Keratinocyte (primary cell): Measurements from ENCODE around the gene SCN4A. TPM values are rescaled to one million over a fixed set of nuclear protein-coding genes. Genes with fewer than 3 reads are reported as not detected.
A peak's percentile ranks its signal among the peaks of the same experiment; 100 is the strongest.

Experiments
- DNase-seq: peaks from one replicate; pipeline ENCODE4 v3.0.0-alpha.2; 2011; ENCODE audit warnings: low read depth, missing footprints, low spot score
- FAIRE-seq: peaks from 2 replicates; lab custom pipeline; 2011; peaks lifted over from hg19 to GRCh38; lab: Jason Lieb, UNC
- H2AFZ ChIP-seq: 2 replicates; pipeline ENCODE4 v1.6.0; 2012; ENCODE audit warnings: low read length, control low read depth, inconsistent platforms; ENCODE audit not compliant: control insufficient read depth
- H3K27ac ChIP-seq: 2 replicates; pipeline ENCODE4 v1.5.1; 2011; ENCODE audit warnings: low read length; ENCODE audit not compliant: control insufficient read depth, insufficient read depth
- H3K27me3 ChIP-seq: 3 replicates; pipeline ENCODE4 v1.6.0; 2011; ENCODE audit warnings: low read length; ENCODE audit not compliant: control insufficient read depth, insufficient read depth; ENCODE audit errors: extremely low read depth
- H3K36me3 ChIP-seq, 2 experiments: 2 replicates in 1 of 2; 3 replicates in 1 of 2; pipeline ENCODE4 v1.5.1; 2011; ENCODE audit warnings: low read length in 2 of 2, mild to moderate bottlenecking in 1 of 2; ENCODE audit not compliant: control insufficient read depth in 2 of 2, insufficient read depth in 2 of 2; ENCODE audit errors: extremely low read depth in 1 of 2
- H3K4me1 ChIP-seq: 3 replicates; pipeline ENCODE4 v1.5.1; 2011; ENCODE audit warnings: low read length; ENCODE audit not compliant: control insufficient read depth, insufficient read depth; ENCODE audit errors: extremely low read depth
- H3K4me2 ChIP-seq: 3 replicates; pipeline ENCODE4 v1.6.0; 2011; ENCODE audit warnings: low read depth, low read length; ENCODE audit not compliant: control insufficient read depth, insufficient read depth; ENCODE audit errors: extremely low read depth
- H3K4me3 ChIP-seq, 3 experiments: fragments of 200-600 bp in 1 of 3; sonication (generic) in 1 of 3; 2 replicates in 2 of 3; 3 replicates in 1 of 3; pipeline ENCODE4 v1.5.1; 2011 to 2016; ENCODE audit warnings: low read length in 3 of 3, mild to moderate bottlenecking in 3 of 3, control low read depth in 2 of 3, inconsistent platforms in 1 of 3, low read depth in 1 of 3, mixed read lengths in 1 of 3, mixed run types in 1 of 3, moderate library complexity in 1 of 3; ENCODE audit not compliant: control insufficient read depth in 2 of 3, insufficient read depth in 2 of 3; ENCODE audit errors: extremely low read depth in 1 of 3
- H3K79me2 ChIP-seq: 2 replicates; pipeline ENCODE4 v1.6.0; 2012; ENCODE audit warnings: low read length; ENCODE audit not compliant: control insufficient read depth, insufficient read depth
- H3K9ac ChIP-seq: 3 replicates; pipeline ENCODE4 v1.6.0; 2011; ENCODE audit warnings: low read length; ENCODE audit not compliant: control insufficient read depth, insufficient read depth; ENCODE audit errors: extremely low read depth
- H3K9me1 ChIP-seq: 3 replicates; pipeline ENCODE4 v1.6.0; 2011; ENCODE audit warnings: low read length; ENCODE audit not compliant: control insufficient read depth, insufficient read depth; ENCODE audit errors: extremely low read depth
- H3K9me3 ChIP-seq: 2 replicates; pipeline ENCODE4 v1.5.1; 2012; ENCODE audit warnings: low read depth, low read length; ENCODE audit not compliant: control insufficient read depth
- H4K20me1 ChIP-seq: 3 replicates; pipeline ENCODE4 v1.6.0; 2011; ENCODE audit warnings: low read length; ENCODE audit not compliant: control insufficient read depth, insufficient read depth; ENCODE audit errors: extremely low read depth
- EZH2 ChIP-seq: IDR thresholded peaks from one replicate; pipeline ENCODE4 v1.6.1; 2012; ENCODE audit warnings: inconsistent platforms, mild to moderate bottlenecking, low read length, moderate library complexity
- dilution Hi-C: fragments of 300-500 bp; cut with MboI; formaldehyde crosslinking; loops from one replicate; pipeline ENCODE4 v1.7.0; 2020; ENCODE audit warnings: low sequenced_read_pairs; ENCODE audit not compliant: extremely low pct_ligation_motif_present
- polyA plus RNA-seq, 5 experiments: library from polyadenylated mRNA; depleted of rRNA in 3 of 5; stranded (reverse) in 3 of 5; stranded (forward) in 1 of 5; unstranded in 1 of 5; fragments of >200 nt; gene quantifications; 1 replicate in 1 of 5; 2 replicates in 3 of 5; 3 replicates in 1 of 5; pipeline versions ENCODE4 v1.2.1 to v1.2.3, GENCODE V29; 2011 to 2012; ENCODE audit warnings: missing spikeins in 2 of 5, low read depth in 1 of 5, low replicate concordance in 1 of 5
- TF ChIP-seq, protein P1 (sequence below), 3 experiments: IDR thresholded peaks in 1 of 3; conservative IDR thresholded peaks in 1 of 3; optimal IDR thresholded peaks in 1 of 3; 2 replicates in 2 of 3; 3 replicates in 1 of 3; pipeline versions ENCODE3 to v1.5.1; 2011; ENCODE audit warnings: low read length in 3 of 3, mild to moderate bottlenecking in 3 of 3, moderate library complexity in 2 of 3, control low read depth in 1 of 3, inconsistent platforms in 1 of 3; ENCODE audit not compliant: insufficient read depth in 2 of 3; ENCODE audit errors: extremely low read depth in 1 of 3

The SCN4A gene
- polyA plus RNA-seq, 1 donor (not counting 4 experiments of a cell fraction or from before 2014, with no cell fraction given): not detected

DNA sequence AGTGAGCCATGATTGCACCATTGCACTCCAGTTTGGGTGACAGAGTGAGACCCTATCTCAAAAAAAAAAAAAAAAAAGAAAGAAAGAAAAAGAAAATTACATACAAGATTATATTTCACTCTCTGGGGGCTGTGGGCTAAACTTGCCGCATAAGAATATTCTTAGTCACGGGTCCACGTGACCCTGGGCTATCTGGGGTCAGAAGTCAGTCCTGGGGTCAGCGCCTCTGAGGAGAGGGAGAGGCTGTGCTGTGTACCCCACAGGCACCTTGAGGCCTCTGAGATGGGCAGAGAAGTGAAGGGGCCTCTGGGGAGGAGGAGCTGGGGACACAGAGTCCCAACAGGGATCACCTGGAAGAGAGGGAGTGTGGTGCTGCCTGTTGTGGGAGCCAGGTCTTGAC, 34.8 kb downstream of the SCN4A start:
- Histone ChIP-seq H3K4me2 (no peak overlapping the region), H3K79me2 (no peaks in the 10 kb centered on the region), H3K9me1 (no peaks in the 10 kb centered on the region), H3K9ac (no peak overlapping the region), H3K27ac (no peak overlapping the region), H4K20me1 (no peaks in the 10 kb centered on the region), H3K4me3 (no peak overlapping the region), H3K4me1 (peaks cover 2% of the 10 kb centered on the region), H3K27me3 (peaks cover 13% of the 10 kb centered on the region), H3K9me3 (no peaks in the 10 kb centered on the region), H2AFZ (no peak overlapping the region), H3K36me3 (no peaks in the 10 kb centered on the region)
- no peak for DNase-seq
- no peak for FAIRE-seq
- dilution Hi-C loops: no loop called here
- TF ChIP-seq, protein P1, sequence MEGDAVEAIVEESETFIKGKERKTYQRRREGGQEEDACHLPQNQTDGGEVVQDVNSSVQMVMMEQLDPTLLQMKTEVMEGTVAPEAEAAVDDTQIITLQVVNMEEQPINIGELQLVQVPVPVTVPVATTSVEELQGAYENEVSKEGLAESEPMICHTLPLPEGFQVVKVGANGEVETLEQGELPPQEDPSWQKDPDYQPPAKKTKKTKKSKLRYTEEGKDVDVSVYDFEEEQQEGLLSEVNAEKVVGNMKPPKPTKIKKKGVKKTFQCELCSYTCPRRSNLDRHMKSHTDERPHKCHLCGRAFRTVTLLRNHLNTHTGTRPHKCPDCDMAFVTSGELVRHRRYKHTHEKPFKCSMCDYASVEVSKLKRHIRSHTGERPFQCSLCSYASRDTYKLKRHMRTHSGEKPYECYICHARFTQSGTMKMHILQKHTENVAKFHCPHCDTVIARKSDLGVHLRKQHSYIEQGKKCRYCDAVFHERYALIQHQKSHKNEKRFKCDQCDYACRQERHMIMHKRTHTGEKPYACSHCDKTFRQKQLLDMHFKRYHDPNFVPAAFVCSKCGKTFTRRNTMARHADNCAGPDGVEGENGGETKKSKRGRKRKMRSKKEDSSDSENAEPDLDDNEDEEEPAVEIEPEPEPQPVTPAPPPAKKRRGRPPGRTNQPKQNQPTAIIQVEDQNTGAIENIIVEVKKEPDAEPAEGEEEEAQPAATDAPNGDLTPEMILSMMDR (optimal IDR thresholded peaks at IDR 0.05 in 1 of 3, IDR thresholded peaks at IDR 0.05 in 1 of 3, conservative IDR thresholded peaks at IDR 0.05 in 1 of 3; ENCODE audit: extremely low read depth in 1 of 3, insufficient read depth in 2 of 3, low read length in 3 of 3): no peak
- TF ChIP-seq EZH2: no peak

DNA sequence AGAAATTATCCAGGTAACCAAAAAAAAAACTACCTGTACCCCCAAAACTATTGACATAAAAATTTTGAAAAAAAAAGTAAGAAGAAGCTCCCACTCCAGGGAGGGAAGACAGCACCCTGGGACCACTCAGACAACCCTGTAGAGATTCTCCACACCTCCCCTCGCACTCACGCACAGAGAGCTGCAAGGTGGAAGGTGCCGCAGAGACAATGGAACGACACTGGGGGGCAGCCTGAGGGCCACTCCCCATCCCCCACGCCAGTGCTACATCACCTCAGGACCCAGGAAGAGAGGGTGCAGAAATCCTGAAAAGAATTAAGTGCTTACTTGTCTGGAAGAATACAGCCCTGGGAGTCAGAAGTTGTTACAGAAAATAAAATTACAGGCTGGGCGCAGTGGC, 35.4 kb downstream of the SCN4A start:
- peaks cover 2% of the 10 kb centered on the region for H3K4me1 ChIP-seq
- no peak for FAIRE-seq
- H3K27me3 ChIP-seq: peaks cover 13% of the 10 kb centered on the region
- no peak overlapping the region for H2AFZ ChIP-seq
- DNase-seq: no peak
- H3K79me2 ChIP-seq: no peaks in the 10 kb centered on the region
- no peak overlapping the region for H3K27ac ChIP-seq
- no peaks in the 10 kb centered on the region for H3K9me1 ChIP-seq
- H4K20me1 ChIP-seq: no peaks in the 10 kb centered on the region
- no peaks in the 10 kb centered on the region for H3K36me3 ChIP-seq
- no peak for TF ChIP-seq EZH2
- TF ChIP-seq, protein P1 (optimal IDR thresholded peaks at IDR 0.05 in 1 of 3, IDR thresholded peaks at IDR 0.05 in 1 of 3, conservative IDR thresholded peaks at IDR 0.05 in 1 of 3; ENCODE audit: extremely low read depth in 1 of 3, insufficient read depth in 2 of 3, low read length in 3 of 3): peak in 1 of 3 experiments; percentile 4
- dilution Hi-C loops: no loop called here
- H3K4me2 ChIP-seq: no peak overlapping the region
- H3K9me3 ChIP-seq: no peaks in the 10 kb centered on the region
- no peak overlapping the region for H3K4me3 ChIP-seq
- no peak overlapping the region for H3K9ac ChIP-seq
